Mesenchymal stem cell (in vitro differentiated cells and primary cell): ENCODE measurements around the gene FAM32A.

Experiments used
- DNase-seq: peaks from one replicate; pipeline ENCODE4 v3.0.0-alpha.2; 2013
- H2AFZ ChIP-seq: one replicate; pipeline ENCODE4 v1.6.1; 2013; ENCODE audit warnings: low read depth, mild to moderate bottlenecking, control low read depth, inconsistent platforms, low read length, moderate library complexity
- H2AK5ac ChIP-seq: 2 replicates; pipeline ENCODE4 v1.6.1; 2013; ENCODE audit warnings: low read length, moderate library complexity, mild to moderate bottlenecking, inconsistent platforms; ENCODE audit not compliant: severe bottlenecking
- H2BK120ac ChIP-seq: one replicate; pipeline ENCODE4 v1.6.1; 2013; ENCODE audit warnings: low read depth, mild to moderate bottlenecking, inconsistent platforms, low read length, moderate library complexity
- H2BK12ac ChIP-seq, 2 experiments: one replicate each; pipeline ENCODE4 v1.6.1; 2013; ENCODE audit warnings: inconsistent platforms in 2 of 2, low read length in 2 of 2, mild to moderate bottlenecking in 2 of 2, moderate library complexity in 2 of 2, control low read depth in 1 of 2
- H2BK15ac ChIP-seq: one replicate; pipeline ENCODE4 v1.6.1; 2013; ENCODE audit warnings: mild to moderate bottlenecking, low read depth, inconsistent platforms; ENCODE audit not compliant: poor library complexity, severe bottlenecking
- H2BK5ac ChIP-seq: 2 replicates; pipeline ENCODE4 v1.6.1; 2013; ENCODE audit warnings: low read depth, mild to moderate bottlenecking, low read length, control low read depth, inconsistent platforms; ENCODE audit not compliant: poor library complexity, severe bottlenecking
- H3K14ac ChIP-seq, 2 experiments: one replicate each; pipeline ENCODE4 v1.6.1; 2013; ENCODE audit warnings: inconsistent platforms in 2 of 2, low read length in 2 of 2, control low read depth in 1 of 2, mild to moderate bottlenecking in 1 of 2, moderate library complexity in 1 of 2
- H3K18ac ChIP-seq, 2 experiments: one replicate each; pipeline ENCODE4 v1.6.1; 2013; ENCODE audit warnings: inconsistent platforms in 2 of 2, low read length in 2 of 2, control low read depth in 1 of 2, low read depth in 1 of 2, mild to moderate bottlenecking in 1 of 2
- H3K23ac ChIP-seq, 2 experiments: one replicate each; pipeline ENCODE4 v1.6.1; 2013; ENCODE audit warnings: inconsistent platforms in 2 of 2, low read length in 2 of 2, mild to moderate bottlenecking in 2 of 2, moderate library complexity in 2 of 2, control low read depth in 1 of 2
- H3K27ac ChIP-seq: 2 replicates; pipeline ENCODE4 v1.5.1; 2013; ENCODE audit warnings: mild to moderate bottlenecking, moderate library complexity, low read length, control low read depth, inconsistent platforms; ENCODE audit not compliant: poor library complexity, severe bottlenecking
- H3K27me3 ChIP-seq, 2 experiments: 2 replicates each; pipeline versions ENCODE4 v1.6.1 to v1.7.0; 2013; ENCODE audit warnings: low read length in 2 of 2, mild to moderate bottlenecking in 2 of 2, moderate library complexity in 2 of 2, control low read depth in 1 of 2, inconsistent platforms in 1 of 2; ENCODE audit not compliant: control insufficient read depth in 1 of 2, insufficient read depth in 1 of 2
- H3K36me3 ChIP-seq, 2 experiments: 2 replicates each; pipeline versions ENCODE4 v1.6.1 to v1.7.0; 2013; ENCODE audit warnings: low read length in 2 of 2, control low read depth in 1 of 2, inconsistent platforms in 1 of 2, low read depth in 1 of 2, mild to moderate bottlenecking in 1 of 2; ENCODE audit not compliant: insufficient read depth in 2 of 2, control insufficient read depth in 1 of 2
- H3K4ac ChIP-seq, 2 experiments: one replicate each; pipeline ENCODE4 v1.6.1; 2013; ENCODE audit warnings: inconsistent platforms in 2 of 2, low read length in 2 of 2, mild to moderate bottlenecking in 2 of 2, moderate library complexity in 2 of 2, control low read depth in 1 of 2, low read depth in 1 of 2
- H3K4me1 ChIP-seq: 2 replicates; pipeline ENCODE4 v1.6.1; 2013; ENCODE audit warnings: low read depth, low read length, control low read depth; ENCODE audit not compliant: control insufficient read depth, insufficient read depth
- H3K4me2 ChIP-seq: 2 replicates; pipeline ENCODE4 v1.6.1; 2013; ENCODE audit warnings: low read length, mild to moderate bottlenecking, inconsistent platforms; ENCODE audit not compliant: poor library complexity, severe bottlenecking
- H3K4me3 ChIP-seq, 2 experiments: 2 replicates each; pipeline versions ENCODE4 v1.5.1 to v1.7.0; 2013; ENCODE audit warnings: low read length in 2 of 2, mild to moderate bottlenecking in 2 of 2, control low read depth in 1 of 2, low read depth in 1 of 2; ENCODE audit not compliant: insufficient read depth in 1 of 2
- H3K79me1 ChIP-seq: replicated peaks from 2 replicates; pipeline ENCODE4 v1.6.1; 2013; ENCODE audit warnings: mild to moderate bottlenecking, control low read depth, low read length, inconsistent platforms; ENCODE audit not compliant: poor library complexity, severe bottlenecking
- H3K9ac ChIP-seq: 2 replicates; pipeline ENCODE4 v1.7.0; 2013; ENCODE audit warnings: mild to moderate bottlenecking, low read length, moderate library complexity
- H3K9me3 ChIP-seq: 2 replicates; pipeline ENCODE4 v1.7.0; 2013; ENCODE audit warnings: mild to moderate bottlenecking, low read length; ENCODE audit not compliant: control insufficient read depth
- H4K8ac ChIP-seq: one replicate; pipeline ENCODE4 v1.6.1; 2013; ENCODE audit warnings: inconsistent platforms, mild to moderate bottlenecking, low read length, moderate library complexity
- H4K91ac ChIP-seq: one replicate; pipeline ENCODE4 v1.6.1; 2013; ENCODE audit warnings: mild to moderate bottlenecking, low read length, inconsistent platforms
- WGBS: methylation state at CpG from one replicate; pipeline ENCODE4 v1.1.7; 2013; ENCODE audit warnings: mixed read lengths; 5-methylcytosine and 5-hydroxymethylcytosine counted together

FAM32A gene

DNA sequence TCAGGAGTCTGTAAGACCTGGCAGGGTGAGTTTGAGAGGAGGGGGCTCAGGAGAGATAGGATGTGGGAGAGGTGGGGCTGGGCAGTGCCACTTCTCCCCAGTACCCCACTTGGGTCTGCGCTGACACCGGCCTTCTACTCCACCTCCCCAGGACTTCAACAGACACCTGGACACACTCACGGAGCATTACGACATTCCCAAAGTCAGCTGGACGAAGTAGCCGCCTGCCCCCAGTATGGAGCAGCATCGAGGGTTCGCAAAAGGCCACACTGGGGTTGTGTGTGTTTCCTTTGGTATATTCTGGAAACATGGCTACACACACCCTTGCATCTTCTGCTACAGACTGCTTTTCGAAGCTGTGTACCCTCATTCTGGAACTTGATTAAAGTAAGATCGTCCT is 5.5 kb downstream of the FAM32A start:
- Histone ChIP-seq H3K27me3 (no peaks in the 10 kb centered on the region), H3K9ac (no peak overlapping the region), H3K9me3 (no peaks in the 10 kb centered on the region), H3K4me1 (peaks cover 7% of the 10 kb centered on the region), H3K14ac (no peak overlapping the region), H3K79me1 (peaks cover 39% of the 10 kb centered on the region), H3K4me2 (no peak overlapping the region), H3K4me3 (no peak overlapping the region), H2BK120ac (no peak overlapping the region), H4K91ac (no peak overlapping the region), H3K4ac (no peak overlapping the region), H4K8ac (no peak overlapping the region), H2AFZ (no peak overlapping the region), H3K18ac (no peak overlapping the region), H2BK5ac (no peak overlapping the region), H2AK5ac (no peak overlapping the region), H2BK12ac (no peak overlapping the region), H3K23ac (no peak overlapping the region), H3K36me3 (peaks cover 63% of the 10 kb centered on the region in 2 experiments), H3K27ac (no peak overlapping the region), H2BK15ac (no peak overlapping the region)
- no peak for DNase-seq
- 96% methylated on average over 9 of the region's 10 CpGs for WGBS

DNA sequence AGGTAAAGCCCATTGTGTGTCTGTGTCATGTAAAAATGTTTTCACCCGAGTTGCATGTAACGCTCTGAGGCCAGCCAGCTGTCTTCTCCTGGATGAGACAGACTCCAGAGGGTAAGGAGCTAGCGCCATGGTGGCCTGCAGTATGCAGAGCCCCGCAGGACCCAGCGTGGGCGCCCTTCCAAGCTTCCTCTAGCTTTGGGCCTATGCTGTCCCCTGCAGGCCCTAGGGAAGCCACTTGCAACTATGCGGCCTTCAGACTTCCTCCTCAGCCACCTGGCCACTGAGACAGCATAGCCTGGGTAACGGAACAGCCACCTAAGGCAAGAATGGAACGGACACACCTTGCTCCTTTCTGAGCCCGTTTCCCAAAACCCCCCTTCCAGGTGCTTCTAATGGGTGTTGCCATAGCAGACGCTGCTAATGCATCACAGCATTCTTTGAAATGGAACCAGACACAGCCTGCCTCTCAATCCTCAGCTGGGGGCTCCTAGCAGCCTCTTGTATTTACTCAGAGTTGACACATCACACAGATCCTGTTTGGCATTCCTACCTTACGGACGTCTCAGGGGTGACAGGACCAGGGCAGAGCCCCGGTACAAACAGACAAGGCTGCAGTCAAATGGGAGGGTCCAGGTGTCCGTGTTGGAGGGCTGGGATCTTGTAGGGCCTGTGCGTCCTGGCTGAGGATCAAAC is 6.2 kb downstream of the FAM32A start:
- H3K27ac ChIP-seq, result no peak overlapping the region
- H3K18ac ChIP-seq, result no peak overlapping the region
- H3K23ac ChIP-seq, result no peak overlapping the region
- H3K9me3 ChIP-seq, result no peaks in the 10 kb centered on the region
- peaks cover 63% of the 10 kb centered on the region in 2 experiments for H3K36me3 ChIP-seq
- H3K9ac ChIP-seq, result no peak overlapping the region
- no peaks in the 10 kb centered on the region for H3K27me3 ChIP-seq
- no peak overlapping the region for H4K91ac ChIP-seq
- no peak overlapping the region for H3K4me2 ChIP-seq
- H3K4me1 ChIP-seq, result peaks cover 6% of the 10 kb centered on the region
- H2BK15ac ChIP-seq, result no peak overlapping the region
- no peak for DNase-seq
- no peak overlapping the region for H2BK120ac ChIP-seq
- WGBS, result 92% methylated on average over 16 of the region's 16 CpGs
- no peak overlapping the region for H2AK5ac ChIP-seq
- H2BK5ac ChIP-seq, result no peak overlapping the region
- H3K4me3 ChIP-seq, result no peak overlapping the region
- no peak overlapping the region for H3K4ac ChIP-seq
- H3K79me1 ChIP-seq, result peaks cover 39% of the 10 kb centered on the region
- no peak overlapping the region for H2AFZ ChIP-seq
- H2BK12ac ChIP-seq, result no peak overlapping the region
- no peak overlapping the region for H4K8ac ChIP-seq
- no peak overlapping the region for H3K14ac ChIP-seq

DNA sequence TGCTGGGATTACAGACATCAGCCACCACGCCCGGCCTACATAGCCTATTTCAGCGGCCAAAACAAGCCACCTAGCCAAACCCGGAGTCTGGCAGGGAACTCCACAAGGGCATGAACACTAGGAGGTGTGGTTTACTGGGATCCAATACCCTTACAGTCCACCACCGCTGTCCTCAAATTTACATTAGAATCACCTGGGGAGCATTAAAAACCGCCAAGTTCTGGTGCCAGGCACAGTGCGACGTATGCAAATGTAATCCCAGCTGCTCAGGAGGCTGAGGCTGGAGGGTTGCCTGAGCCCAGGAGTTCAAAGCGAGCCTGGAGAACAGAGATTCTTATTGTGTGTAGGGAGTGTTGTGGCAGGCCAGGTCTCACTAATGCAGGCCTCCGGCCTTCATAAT is 8.3 kb downstream of the FAM32A start:
- H3K27me3 ChIP-seq, result no peaks in the 10 kb centered on the region
- no peak overlapping the region for H3K23ac ChIP-seq
- no peak overlapping the region for H2AK5ac ChIP-seq
- no peak overlapping the region for H3K4me2 ChIP-seq
- peaks cover 27% of the 10 kb centered on the region for H3K79me1 ChIP-seq
- H4K8ac ChIP-seq, result peak overlapping the region; percentile 74
- DNase-seq, result no peak
- H3K9me3 ChIP-seq, result no peaks in the 10 kb centered on the region
- no peak overlapping the region for H3K4me3 ChIP-seq
- no peak overlapping the region for H3K4ac ChIP-seq
- H4K91ac ChIP-seq, result no peak overlapping the region
- H3K27ac ChIP-seq, result no peak overlapping the region
- H3K36me3 ChIP-seq, result peaks cover 50 to 52% of the 10 kb centered on the region in 2 experiments
- H2BK120ac ChIP-seq, result no peak overlapping the region
- H2BK5ac ChIP-seq, result no peak overlapping the region
- H3K9ac ChIP-seq, result no peak overlapping the region
- 81% methylated on average over 10 of the region's 10 CpGs for WGBS
- no peak overlapping the region for H3K18ac ChIP-seq
- H2BK15ac ChIP-seq, result no peak overlapping the region
- peaks cover 4% of the 10 kb centered on the region for H3K4me1 ChIP-seq
- H3K14ac ChIP-seq, result no peak overlapping the region
- H2BK12ac ChIP-seq, result no peak overlapping the region
- H2AFZ ChIP-seq, result no peak overlapping the region

DNA sequence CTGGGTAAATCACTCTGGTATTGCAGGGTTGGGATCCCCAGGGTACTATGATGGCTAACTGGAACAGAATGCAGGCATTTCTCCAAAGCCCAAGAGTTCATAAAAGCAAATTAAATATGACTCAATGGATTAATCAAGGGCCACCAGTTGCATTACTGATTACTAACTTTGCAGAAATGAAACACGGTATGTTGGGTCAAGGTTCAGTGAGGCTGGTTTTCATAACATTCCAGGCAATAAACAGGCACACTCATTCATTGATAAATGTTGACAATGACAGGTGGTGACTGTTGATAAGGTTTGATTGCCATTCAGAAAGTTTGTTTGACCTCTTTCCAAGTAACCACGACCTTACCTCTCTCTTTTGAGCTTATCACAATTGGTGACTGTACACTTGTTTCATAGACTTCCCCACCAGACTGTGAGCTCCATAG is 12.0 kb downstream of the FAM32A start:
- peak overlapping the region; percentile 87 for H4K8ac ChIP-seq
- H3K9me3 ChIP-seq, result no peaks in the 10 kb centered on the region
- H3K4me2 ChIP-seq, result peak overlapping the region; percentile 78
- no peak overlapping the region for H2AK5ac ChIP-seq
- H3K9ac ChIP-seq, result peak overlapping the region; percentile 97
- 29% methylated on average over 2 of the region's 2 CpGs for WGBS
- peak overlapping the region in 1 of 2 experiments; percentile 11 for H2BK12ac ChIP-seq
- H3K18ac ChIP-seq, result peak overlapping the region in 1 of 2 experiments; percentile 61
- peak; percentile 58 for DNase-seq
- H2AFZ ChIP-seq, result no peak overlapping the region
- no peak overlapping the region for H2BK5ac ChIP-seq
- H3K79me1 ChIP-seq, result peaks cover 6% of the 10 kb centered on the region
- no peak overlapping the region for H2BK15ac ChIP-seq
- peak overlapping the region; percentile 72 for H3K27ac ChIP-seq
- no peak overlapping the region for H2BK120ac ChIP-seq
- peak overlapping the region; percentile 49 to 99 for H3K4me3 ChIP-seq
- no peaks in the 10 kb centered on the region for H3K27me3 ChIP-seq
- peaks cover 29 to 41% of the 10 kb centered on the region in 2 experiments for H3K36me3 ChIP-seq
- H3K14ac ChIP-seq, result no peak overlapping the region
- peak overlapping the region; percentile 55 to 68 for H3K4ac ChIP-seq
- H3K4me1 ChIP-seq, result peaks cover 23% of the 10 kb centered on the region
- H3K23ac ChIP-seq, result no peak overlapping the region
- no peak overlapping the region for H4K91ac ChIP-seq
